GM06990 (cell line): ENCODE results near the gene IGFBP4.

Experiments
- DNase-seq: peaks from one replicate; pipeline ENCODE4 v3.0.0-alpha.2; 2011; ENCODE audit not compliant: insufficient read length; ENCODE audit errors: extremely low read depth
- H3K27me3 ChIP-seq: replicated peaks from 2 replicates; pipeline ENCODE4 v1.6.0; 2011; ENCODE audit warnings: low read length; ENCODE audit not compliant: control insufficient read depth, insufficient read depth
- H3K36me3 ChIP-seq: 2 replicates; pipeline ENCODE4 v1.5.1; 2011; ENCODE audit warnings: low read length; ENCODE audit not compliant: control insufficient read depth, insufficient read depth
- H3K4me3 ChIP-seq: replicated peaks from 2 replicates; pipeline ENCODE4 v1.5.1; 2011; ENCODE audit warnings: low read depth, mild to moderate bottlenecking, control low read depth, low read length
- TF ChIP-seq, protein P1 (sequence below): IDR thresholded peaks from 2 replicates; pipeline ENCODE4 v1.5.1; 2011; ENCODE audit warnings: low read length, control low read depth, mild to moderate bottlenecking, inconsistent platforms; ENCODE audit not compliant: insufficient read depth, poor library complexity, severe bottlenecking

The IGFBP4 gene

DNA sequence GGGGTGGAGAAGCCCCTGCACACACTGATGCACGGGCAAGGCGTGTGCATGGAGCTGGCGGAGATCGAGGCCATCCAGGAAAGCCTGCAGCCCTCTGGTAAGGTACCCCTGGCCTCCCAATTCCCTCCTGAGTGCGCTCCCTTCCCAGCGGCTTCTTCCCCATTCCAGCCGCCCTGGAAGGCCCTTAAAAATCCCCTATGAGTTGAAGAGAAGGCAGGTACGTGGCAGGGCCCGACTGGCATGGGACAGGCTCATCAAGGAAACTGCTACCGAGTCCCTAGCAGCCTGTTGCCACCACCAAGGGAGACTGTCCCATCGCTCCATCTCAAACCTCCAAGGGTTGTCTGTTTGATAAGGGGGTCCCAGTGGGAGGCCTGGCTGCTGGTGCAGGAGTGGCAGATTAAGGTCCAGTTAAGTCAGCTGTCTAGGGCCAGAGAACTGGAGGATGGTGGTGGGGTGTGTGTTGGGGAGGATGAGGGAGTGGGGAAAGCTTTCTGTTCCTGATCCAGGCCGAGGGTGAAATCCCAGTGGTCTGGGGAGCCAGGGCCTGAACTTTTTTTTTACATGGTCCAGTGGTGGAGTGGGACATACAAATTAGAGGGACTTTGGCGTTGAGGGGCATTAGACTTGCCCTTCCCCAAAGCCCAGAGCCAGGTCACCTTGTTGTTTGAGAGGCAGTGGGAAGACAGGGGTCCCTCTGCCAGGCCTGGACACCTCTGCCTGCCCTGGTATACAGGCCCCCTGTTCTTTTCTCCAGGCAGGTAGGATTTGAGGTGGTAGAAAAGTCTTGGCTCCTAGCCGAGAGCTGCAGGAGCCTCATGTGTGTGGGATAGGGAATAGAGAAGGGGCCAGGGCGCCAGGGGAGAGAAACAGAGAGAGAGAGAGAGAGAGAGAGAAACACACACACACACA is 994 bp downstream of the IGFBP4 start:
- H3K27me3 ChIP-seq: no peaks in the 10 kb centered on the region; the same call in none of the 2 replicates
- TF ChIP-seq, protein P1, sequence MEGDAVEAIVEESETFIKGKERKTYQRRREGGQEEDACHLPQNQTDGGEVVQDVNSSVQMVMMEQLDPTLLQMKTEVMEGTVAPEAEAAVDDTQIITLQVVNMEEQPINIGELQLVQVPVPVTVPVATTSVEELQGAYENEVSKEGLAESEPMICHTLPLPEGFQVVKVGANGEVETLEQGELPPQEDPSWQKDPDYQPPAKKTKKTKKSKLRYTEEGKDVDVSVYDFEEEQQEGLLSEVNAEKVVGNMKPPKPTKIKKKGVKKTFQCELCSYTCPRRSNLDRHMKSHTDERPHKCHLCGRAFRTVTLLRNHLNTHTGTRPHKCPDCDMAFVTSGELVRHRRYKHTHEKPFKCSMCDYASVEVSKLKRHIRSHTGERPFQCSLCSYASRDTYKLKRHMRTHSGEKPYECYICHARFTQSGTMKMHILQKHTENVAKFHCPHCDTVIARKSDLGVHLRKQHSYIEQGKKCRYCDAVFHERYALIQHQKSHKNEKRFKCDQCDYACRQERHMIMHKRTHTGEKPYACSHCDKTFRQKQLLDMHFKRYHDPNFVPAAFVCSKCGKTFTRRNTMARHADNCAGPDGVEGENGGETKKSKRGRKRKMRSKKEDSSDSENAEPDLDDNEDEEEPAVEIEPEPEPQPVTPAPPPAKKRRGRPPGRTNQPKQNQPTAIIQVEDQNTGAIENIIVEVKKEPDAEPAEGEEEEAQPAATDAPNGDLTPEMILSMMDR: no peak
- peak; percentile 51 for DNase-seq
- H3K36me3 ChIP-seq: no peaks in the 10 kb centered on the region
- H3K4me3 ChIP-seq: peak overlapping the region; percentile 36

DNA sequence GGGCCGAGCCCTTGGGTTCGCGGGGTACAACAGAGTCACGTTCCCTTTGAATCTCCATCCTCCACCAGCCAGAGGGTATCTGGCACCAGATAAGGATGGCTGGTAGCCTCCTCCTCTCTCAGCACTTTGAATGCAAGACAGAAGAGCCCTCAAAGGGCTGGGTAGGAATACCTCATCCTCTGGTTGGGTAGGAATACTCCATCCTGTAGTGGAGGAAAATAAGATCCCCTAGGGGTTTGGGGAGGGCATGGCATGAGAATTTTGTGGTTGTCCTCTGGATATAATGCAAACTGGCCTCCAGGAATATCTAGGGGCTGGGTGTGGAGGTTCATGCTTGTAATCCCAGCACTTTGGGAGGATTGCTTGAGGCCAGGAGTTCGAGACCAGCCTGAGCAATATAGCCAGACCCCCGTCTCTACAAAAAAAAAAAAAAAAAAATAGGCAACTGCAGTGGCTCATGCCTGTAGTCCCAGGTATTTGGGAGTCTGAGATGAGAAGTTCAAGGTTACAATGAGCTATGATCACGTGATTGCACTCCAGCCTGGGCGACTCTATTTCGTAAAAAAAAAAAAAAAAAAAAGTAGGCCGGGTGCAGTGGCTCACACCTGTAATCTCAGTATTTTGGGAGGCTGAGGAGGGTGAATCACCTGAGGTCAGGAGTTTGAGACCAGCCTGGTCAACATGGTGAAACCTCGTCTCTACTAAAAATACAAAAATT is 2.7 kb downstream of the IGFBP4 start:
- TF ChIP-seq, protein P1: no peak
- Histone ChIP-seq H3K27me3 (no peaks in the 10 kb centered on the region; the same call in 1 of the 2 replicates), H3K36me3 (no peaks in the 10 kb centered on the region), H3K4me3 (no peak overlapping the region)
- DNase-seq: no peak

DNA sequence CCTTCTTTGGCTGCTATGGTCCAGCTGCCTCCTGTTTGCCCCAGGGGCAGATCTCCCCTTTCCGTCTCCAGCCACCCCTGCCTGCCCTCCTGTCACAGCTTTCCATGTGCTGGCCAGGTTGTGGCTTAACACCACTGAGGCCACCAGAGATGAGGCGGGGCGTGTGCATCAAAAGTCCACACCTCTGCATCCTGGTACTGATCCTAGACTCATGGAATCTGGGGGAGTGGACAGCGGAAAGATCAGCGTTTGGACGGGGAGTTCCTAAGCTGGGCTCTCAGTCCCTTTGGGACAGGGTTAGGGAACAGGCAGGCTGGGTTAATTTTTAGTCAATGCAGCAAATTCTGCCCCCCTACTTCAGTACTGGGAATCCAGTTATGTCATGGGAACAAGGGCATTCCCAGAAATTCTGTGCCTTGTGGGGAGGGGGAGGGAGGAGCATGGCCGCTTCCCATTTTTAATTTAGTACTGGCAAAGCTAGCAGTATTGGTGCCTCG is 3.9 kb downstream of the IGFBP4 start:
- DNase-seq: no peak
- H3K27me3 ChIP-seq: no peaks in the 10 kb centered on the region; the same call in 1 of the 2 replicates
- no peaks in the 10 kb centered on the region for H3K36me3 ChIP-seq
- TF ChIP-seq, protein P1: no peak
- no peak overlapping the region for H3K4me3 ChIP-seq

DNA sequence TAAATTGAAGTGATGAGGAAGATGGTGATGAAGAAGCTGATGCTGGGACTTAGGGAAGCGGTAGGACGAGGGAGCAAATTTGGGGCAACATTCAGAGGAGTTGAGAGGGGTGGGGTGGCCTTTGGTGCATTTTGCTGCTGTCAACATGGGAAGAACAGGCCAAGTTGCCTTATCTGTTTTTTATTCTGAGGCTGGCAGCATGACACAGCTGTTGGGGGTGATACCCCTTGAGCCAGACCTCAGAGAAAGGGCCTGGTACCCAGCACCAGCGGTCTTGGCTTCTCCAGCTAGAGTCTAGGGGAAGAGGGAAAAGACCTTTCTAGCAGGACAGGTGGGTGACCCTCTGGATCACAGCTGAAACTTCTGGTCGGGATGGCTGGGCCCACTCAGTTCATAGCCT is 4.6 kb downstream of the IGFBP4 start:
- TF ChIP-seq, protein P1: no peak
- no peaks in the 10 kb centered on the region; the same call in none of the 2 replicates for H3K27me3 ChIP-seq
- H3K36me3 ChIP-seq: no peaks in the 10 kb centered on the region
- no peak for DNase-seq
- no peak overlapping the region for H3K4me3 ChIP-seq

DNA sequence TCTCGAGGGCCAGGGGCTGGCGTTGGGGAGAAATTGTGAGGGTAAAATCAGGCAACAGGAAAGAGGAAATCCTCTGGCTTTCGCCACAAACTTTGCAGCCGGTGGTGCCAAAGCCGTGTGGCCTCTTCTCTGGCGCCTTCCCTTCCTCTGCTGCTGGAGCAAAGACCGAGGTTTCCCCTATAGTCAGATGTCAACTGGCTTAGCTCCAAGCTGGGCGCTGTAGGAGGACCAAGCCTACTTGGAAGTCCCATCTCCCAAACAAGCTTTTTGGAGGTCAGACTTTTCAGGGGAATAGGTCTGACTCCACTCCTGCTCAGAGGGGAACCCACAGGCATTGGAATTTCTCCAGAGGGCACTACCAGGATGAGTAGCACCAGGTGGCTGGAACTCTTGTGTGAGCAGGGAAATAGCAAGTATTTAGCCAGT is 5.0 kb downstream of the IGFBP4 start:
- Histone ChIP-seq H3K36me3 (no peaks in the 10 kb centered on the region), H3K4me3 (no peak overlapping the region), H3K27me3 (no peaks in the 10 kb centered on the region; the same call in 1 of the 2 replicates)
- no peak for DNase-seq
- TF ChIP-seq, protein P1: no peak
